ENCODE data around the gene INPP5D.

- TF ChIP-seq ZC3H11A (IDR thresholded peaks at IDR 0.05) (no peak), CTCF (IDR thresholded peaks at IDR 0.05) (no peak), RARB (CRISPR knock-in tag; IDR thresholded peaks at IDR 0.05) (no peak), POLR2A (IDR thresholded peaks at IDR 0.05; ENCODE audit: low read length) (no peak), KDM1A (IDR thresholded peaks at IDR 0.05; ENCODE audit: low read depth) (no peak), MAX (IDR thresholded peaks at IDR 0.05) (no peak), NR3C1 (IDR thresholded peaks at IDR 0.05) (no peak), USF2 (IDR thresholded peaks at IDR 0.05) (no peak)
These were observed 158.7 kb downstream of the INPP5D start for GRCh38 chr2:233218836-233219235.

All from A549 (cell line).